ENCODE measurements around the gene KRT15.

GRCh38 chr17:41504246-41504977 is 14.3 kb downstream of the KRT15 start:
- TF ChIP-seq CTCF (IDR thresholded peaks at IDR 0.05; ENCODE audit: low read length) (no peak), EZH2phosphoT487 (IDR thresholded peaks at IDR 0.05; ENCODE audit: low read length) (no peak), EZH2 (optimal IDR thresholded peaks at IDR 0.05; ENCODE audit: low read depth, low read length) (no peak)
